ENCODE results near the gene NEMP1. TPM values are rescaled to one million over a fixed set of nuclear protein-coding genes. Genes with fewer than 3 reads are reported as not detected.

The NEMP1 gene
- total and polyA plus RNA-seq, 2 donors (not counting 1 experiment from before 2014, with no cell fraction given) = 8.4 to 11.1 TPM

- Histone ChIP-seq H3K27me3 (ENCODE audit: control insufficient read depth, insufficient read depth, low read length) (no peaks in the 10 kb centered on the region), H3K79me2 (ENCODE audit: control insufficient read depth, insufficient read depth, low read length) (peaks cover 21% of the 10 kb centered on the region), H3K27ac (ENCODE audit: insufficient read depth, low read length) (peak overlapping the region; percentile 98), H3K9ac (ENCODE audit: insufficient read depth, low read length) (no peak overlapping the region), H3K36me3 (ENCODE audit: control insufficient read depth, insufficient read depth, low read length) (peaks cover 16% of the 10 kb centered on the region), H2AFZ (ENCODE audit: low read length) (no peak overlapping the region), H3K4me1 (ENCODE audit: control insufficient read depth, extremely low read depth, insufficient read depth, low read length) (peaks cover 6% of the 10 kb centered on the region), H3K4me2 (ENCODE audit: extremely low read depth, insufficient read depth, low read length) (peak overlapping the region; percentile 99), H4K20me1 (ENCODE audit: control insufficient read depth, extremely low read depth, insufficient read depth, low read length) (no peaks in the 10 kb centered on the region), H3K9me3 (ENCODE audit: control insufficient read depth, insufficient read depth, low read depth, low read length) (no peaks in the 10 kb centered on the region), H3K4me3 (replicated peaks in 1 of 4; ENCODE audit: control extremely low read depth in 1 of 4, insufficient read depth in 1 of 4, low read depth in 3 of 4, low read length in 4 of 4) (peak overlapping the region; percentile 77 to 95 (median 86))
- DNase-seq (ENCODE audit: low read depth in 2 of 2) = no peak
- TF ChIP-seq EZH2 (IDR thresholded peaks at IDR 0.05; ENCODE audit: low read length, missing control alignments) (no peak), CTCF (conservative IDR thresholded peaks at IDR 0.05 in 1 of 2, IDR thresholded peaks at IDR 0.05 in 1 of 2; ENCODE audit: low read depth in 1 of 2, low read length in 2 of 2) (no peak)
Observed at GRCh38 chr12:57109207-57110103, 30.9 kb upstream of the NEMP1 start.

GRCh38 chr12:57107456-57108155 is 29.0 kb upstream of the NEMP1 start:
- TF ChIP-seq EZH2 (IDR thresholded peaks at IDR 0.05; ENCODE audit: low read length, missing control alignments) (no peak), CTCF (conservative IDR thresholded peaks at IDR 0.05 in 1 of 2, IDR thresholded peaks at IDR 0.05 in 1 of 2; ENCODE audit: low read depth in 1 of 2, low read length in 2 of 2) (no peak)
- Histone ChIP-seq H3K27ac (ENCODE audit: insufficient read depth, low read length) (no peak overlapping the region), H3K4me2 (ENCODE audit: extremely low read depth, insufficient read depth, low read length) (no peak overlapping the region), H2AFZ (ENCODE audit: low read length) (no peak overlapping the region), H3K36me3 (ENCODE audit: control insufficient read depth, insufficient read depth, low read length) (peaks cover 19% of the 10 kb centered on the region), H3K9ac (ENCODE audit: insufficient read depth, low read length) (no peak overlapping the region), H3K9me3 (ENCODE audit: control insufficient read depth, insufficient read depth, low read depth, low read length) (no peaks in the 10 kb centered on the region), H4K20me1 (ENCODE audit: control insufficient read depth, extremely low read depth, insufficient read depth, low read length) (no peaks in the 10 kb centered on the region), H3K4me3 (replicated peaks in 1 of 4; ENCODE audit: control extremely low read depth in 1 of 4, insufficient read depth in 1 of 4, low read depth in 3 of 4, low read length in 4 of 4) (no peak overlapping the region), H3K27me3 (ENCODE audit: control insufficient read depth, insufficient read depth, low read length) (no peaks in the 10 kb centered on the region), H3K79me2 (ENCODE audit: control insufficient read depth, insufficient read depth, low read length) (peaks cover 21% of the 10 kb centered on the region), H3K4me1 (ENCODE audit: control insufficient read depth, extremely low read depth, insufficient read depth, low read length) (peaks cover 4% of the 10 kb centered on the region)
- DNase-seq (ENCODE audit: low read depth in 2 of 2) = no peak

GRCh38 chr12:57106021-57106708 is 27.6 kb upstream of the NEMP1 start:
- TF ChIP-seq CTCF (conservative IDR thresholded peaks at IDR 0.05 in 1 of 2, IDR thresholded peaks at IDR 0.05 in 1 of 2; ENCODE audit: low read depth in 1 of 2, low read length in 2 of 2) = no peak
- no peak for TF ChIP-seq EZH2 (IDR thresholded peaks at IDR 0.05; ENCODE audit: low read length, missing control alignments)
- H3K4me1 ChIP-seq (ENCODE audit: control insufficient read depth, extremely low read depth, insufficient read depth, low read length) = no peaks in the 10 kb centered on the region
- peaks cover 22% of the 10 kb centered on the region for H3K36me3 ChIP-seq (ENCODE audit: control insufficient read depth, insufficient read depth, low read length)
- peaks cover 18% of the 10 kb centered on the region for H3K79me2 ChIP-seq (ENCODE audit: control insufficient read depth, insufficient read depth, low read length)
- no peak overlapping the region for H3K4me2 ChIP-seq (ENCODE audit: extremely low read depth, insufficient read depth, low read length)
- H3K9ac ChIP-seq (ENCODE audit: insufficient read depth, low read length) = no peak overlapping the region
- H3K9me3 ChIP-seq (ENCODE audit: control insufficient read depth, insufficient read depth, low read depth, low read length) = no peaks in the 10 kb centered on the region
- no peak overlapping the region for H3K27ac ChIP-seq (ENCODE audit: insufficient read depth, low read length)
- no peaks in the 10 kb centered on the region for H3K27me3 ChIP-seq (ENCODE audit: control insufficient read depth, insufficient read depth, low read length)
- H3K4me3 ChIP-seq (replicated peaks in 1 of 4; ENCODE audit: control extremely low read depth in 1 of 4, insufficient read depth in 1 of 4, low read depth in 3 of 4, low read length in 4 of 4) = no peak overlapping the region
- no peaks in the 10 kb centered on the region for H4K20me1 ChIP-seq (ENCODE audit: control insufficient read depth, extremely low read depth, insufficient read depth, low read length)
- H2AFZ ChIP-seq (ENCODE audit: low read length) = no peak overlapping the region
- no peak for DNase-seq (ENCODE audit: low read depth in 2 of 2)

Measured in fibroblast of lung (primary cell).